ENCODE data around the gene NEO1.

The NEO1 gene

GRCh38 chr15:73319460-73320245, 267.4 kb downstream of the NEO1 start:
- no peak for DNase-seq (ENCODE audit: low spot score)
- no peak for TF ChIP-seq CTCF (IDR thresholded peaks at IDR 0.05; ENCODE audit: extremely low read depth, insufficient read depth, missing control alignments)
- in situ Hi-C loops (cut with MboI; ENCODE audit: low pct_unique_long_range_greater_than_20kb, low sequenced_read_pairs, unreplicated experiment) = no loop called here

GRCh38 chr15:73320619-73321180, 268.4 kb downstream of the NEO1 start:
- no peak for TF ChIP-seq CTCF (IDR thresholded peaks at IDR 0.05; ENCODE audit: extremely low read depth, insufficient read depth, missing control alignments)
- in situ Hi-C loops (cut with MboI; ENCODE audit: low pct_unique_long_range_greater_than_20kb, low sequenced_read_pairs, unreplicated experiment) = no loop called here
- no peak for DNase-seq (ENCODE audit: low spot score)

- TF ChIP-seq CTCF (IDR thresholded peaks at IDR 0.05; ENCODE audit: extremely low read depth, insufficient read depth, missing control alignments) = no peak
- no peak for DNase-seq (ENCODE audit: low spot score)
- in situ Hi-C loops (cut with MboI; ENCODE audit: low pct_unique_long_range_greater_than_20kb, low sequenced_read_pairs, unreplicated experiment) = no loop called here
Measured at GRCh38 chr15:73321496-73322450, 269.5 kb downstream of the NEO1 start.

GRCh38 chr15:73322665-73323373, 270.6 kb downstream of the NEO1 start:
- no peak for TF ChIP-seq CTCF (IDR thresholded peaks at IDR 0.05; ENCODE audit: extremely low read depth, insufficient read depth, missing control alignments)
- DNase-seq (ENCODE audit: low spot score) = no peak
- in situ Hi-C loops (cut with MboI; ENCODE audit: low pct_unique_long_range_greater_than_20kb, low sequenced_read_pairs, unreplicated experiment) = no loop called here

- DNase-seq (ENCODE audit: low spot score) = no peak
- in situ Hi-C loops (cut with MboI; ENCODE audit: low pct_unique_long_range_greater_than_20kb, low sequenced_read_pairs, unreplicated experiment) = no loop called here
- no peak for TF ChIP-seq CTCF (IDR thresholded peaks at IDR 0.05; ENCODE audit: extremely low read depth, insufficient read depth, missing control alignments)
Measured at GRCh38 chr15:73323374-73323955, 271.2 kb downstream of the NEO1 start.
